SK-N-SH (cell line): ENCODE results near the gene ACOXL. TPM values are rescaled to one million over a fixed set of nuclear protein-coding genes. Genes with fewer than 3 reads are reported as not detected.

Experiments
- CTCF ChIA-PET: fragments of 300-600, 350-600 bp; formaldehyde crosslinking; extraction: SDS; loops from one replicate; lab custom pipeline; 2021; lab: Yijun Ruan, JAX
- POLR2A ChIA-PET: fragments of 350-600 bp; sonication (Branson Sonifier 250); formaldehyde crosslinking; extraction: SDS; loops from one replicate; lab custom pipeline; 2020; ENCODE audit warnings: antibody characterized with exemption, inconsistent platforms; lab: Yijun Ruan, JAX
- DNase-seq: peaks from one replicate; pipeline ENCODE4 v3.0.0; 2012
- H2AFZ ChIP-seq: fragments of 200-600 bp; sonication (generic); 2 replicates; pipeline ENCODE4 v1.8.1; 2016; ENCODE audit warnings: antibody characterized with exemption, mild to moderate bottlenecking, low read depth
- H3F3A ChIP-seq: fragments of 200-600 bp; sonication (generic); replicated peaks from 2 replicates; pipeline ENCODE3; 2016; ENCODE audit warnings: antibody characterized with exemption, mild to moderate bottlenecking; ENCODE audit not compliant: insufficient read depth
- H3K27ac ChIP-seq, 2 experiments: fragments of 200-500 bp in 1 of 2; fragments of 200-600 bp in 1 of 2; sonication (Bioruptor generic) in 1 of 2; sonication (generic), shearing (Covaris generic) in 1 of 2; 2 replicates each; pipeline versions ENCODE4 v1.5.1 to v1.6.1; 2014 to 2016; ENCODE audit warnings: low read depth in 2 of 2, inconsistent platforms in 1 of 2, low read length in 1 of 2, mild to moderate bottlenecking in 1 of 2, mixed read lengths in 1 of 2
- H3K27me3 ChIP-seq: fragments of 200-600 bp; sonication (generic), shearing (Covaris generic); 2 replicates; pipeline ENCODE4 v1.6.1; 2016; ENCODE audit warnings: mixed run types; ENCODE audit not compliant: insufficient read depth
- H3K36me3 ChIP-seq, 2 experiments: fragments of 200-500 bp in 1 of 2; fragments of 200-600 bp in 1 of 2; sonication (Bioruptor generic) in 1 of 2; sonication (generic) in 1 of 2; replicated peaks in 1 of 2; 2 replicates each; pipeline versions ENCODE3 to v1.5.1; 2014 to 2016; ENCODE audit warnings: low read length in 1 of 2, mild to moderate bottlenecking in 1 of 2; ENCODE audit not compliant: insufficient read depth in 2 of 2, control insufficient read depth in 1 of 2
- H3K4me1 ChIP-seq, 2 experiments: fragments of 200-500 bp in 1 of 2; fragments of 200-600 bp in 1 of 2; sonication (Bioruptor generic) in 1 of 2; sonication (generic), shearing (Covaris generic) in 1 of 2; 2 replicates each; pipeline versions ENCODE4 v1.5.1 to v1.6.1; 2014 to 2016; ENCODE audit warnings: low read depth in 1 of 2, low read length in 1 of 2, mixed run types in 1 of 2; ENCODE audit not compliant: insufficient read depth in 2 of 2, control insufficient read depth in 1 of 2
- H3K4me2 ChIP-seq: fragments of 200-600 bp; sonication (generic), shearing (Covaris generic); 2 replicates; pipeline ENCODE4 v1.6.1; 2017; ENCODE audit warnings: mixed run types
- H3K4me3 ChIP-seq, 2 experiments: fragments of 200-500 bp in 1 of 2; fragments of 200-600 bp in 1 of 2; sonication (Bioruptor generic) in 1 of 2; sonication (generic), shearing (Covaris generic) in 1 of 2; 2 replicates each; pipeline versions ENCODE4 v1.5.1 to v1.8.1; 2014 to 2016; ENCODE audit warnings: low read depth in 2 of 2, inconsistent platforms in 1 of 2, low read length in 1 of 2, mild to moderate bottlenecking in 1 of 2, mixed read lengths in 1 of 2, moderate library complexity in 1 of 2
- H3K79me2 ChIP-seq: fragments of 200-600 bp; sonication (generic); 2 replicates; pipeline ENCODE4 v1.8.1; 2017; ENCODE audit warnings: mild to moderate bottlenecking; ENCODE audit not compliant: insufficient read depth
- H3K9ac ChIP-seq: fragments of 200-600 bp; sonication (generic); 2 replicates; pipeline ENCODE4 v1.6.1; 2017; ENCODE audit warnings: mixed run types
- H3K9me2 ChIP-seq: fragments of 200-600 bp; sonication (generic); 2 replicates; pipeline ENCODE4 v1.6.1; 2017; ENCODE audit warnings: mixed run types
- H3K9me3 ChIP-seq: fragments of 200-600 bp; sonication (generic); 2 replicates; pipeline ENCODE4 v1.6.1; 2017; ENCODE audit warnings: mixed run types, mild to moderate bottlenecking, moderate library complexity
- H4K20me1 ChIP-seq: fragments of 200-600 bp; sonication (generic); 2 replicates; pipeline ENCODE4 v1.6.1; 2017; ENCODE audit warnings: mild to moderate bottlenecking, mixed run types; ENCODE audit not compliant: insufficient read depth
- MEF2A ChIP-seq: IDR thresholded peaks from 2 replicates; pipeline ENCODE4 v1.4.0; 2012; ENCODE audit warnings: low read depth, borderline replicate concordance
- NFIC ChIP-seq: IDR thresholded peaks from 2 replicates; pipeline ENCODE4 v1.4.0; 2012; ENCODE audit warnings: borderline replicate concordance
- POLR2AphosphoS5 ChIP-seq: IDR thresholded peaks from 2 replicates; pipeline ENCODE4 v1.6.1; 2012; ENCODE audit warnings: low read depth, low read length
- TAF1 ChIP-seq: IDR thresholded peaks from 2 replicates; pipeline ENCODE4 v1.6.1; 2012; ENCODE audit warnings: low read depth, mild to moderate bottlenecking, low read length, moderate library complexity, borderline replicate concordance
- YY1 ChIP-seq: IDR thresholded peaks from 2 replicates; pipeline ENCODE4 v1.4.0; 2012; ENCODE audit warnings: low read depth, mild to moderate bottlenecking
- WGBS: methylation state at CpG from one replicate; pipeline ENCODE4 v1.1.6; 2017; ENCODE audit warnings: low lambda C conversion rate; 5-methylcytosine and 5-hydroxymethylcytosine counted together
- polyA plus RNA-seq, 3 experiments: library from polyadenylated mRNA; depleted of rRNA; stranded (reverse); fragments of >200 nt; gene quantifications; 2 replicates each; pipeline ENCODE4 v1.2.3, GENCODE V29; 2012
- TF ChIP-seq, protein P1 (sequence below): IDR thresholded peaks from 2 replicates; pipeline ENCODE4 v1.4.0; 2012; ENCODE audit warnings: low read depth, borderline replicate concordance
- TF ChIP-seq, protein P2 (sequence below): fragments of 150-350 bp; IDR thresholded peaks from 2 replicates; pipeline ENCODE4 v1.6.1; 2016; ENCODE audit warnings: mild to moderate bottlenecking, low read depth, low read length

ACOXL gene
- polyA plus RNA-seq, 1 of the 3 experiments (the other 2 are of a cell fraction), result not detected

DNA sequence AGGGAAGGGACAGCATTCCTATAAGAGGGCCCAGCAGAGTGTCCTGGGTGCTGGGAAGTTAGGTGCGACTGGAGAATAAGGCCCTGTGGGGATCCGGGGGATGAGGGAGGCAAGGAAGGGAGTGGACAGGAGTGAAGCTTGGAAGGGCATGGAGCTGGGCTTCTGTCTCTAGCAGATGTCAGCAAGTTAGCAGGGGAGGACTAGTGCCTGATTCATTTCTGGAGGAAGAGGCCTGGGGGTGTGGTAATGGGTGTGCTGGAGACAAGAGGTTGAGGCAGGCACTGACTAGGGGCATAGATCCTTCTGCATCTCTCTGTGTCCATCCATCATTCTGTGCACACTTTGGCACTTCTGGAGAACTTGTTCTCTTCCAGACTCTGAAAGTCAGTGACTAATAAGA, 134.7 kb downstream of the ACOXL start:
- Histone ChIP-seq H2AFZ (no peak overlapping the region), H3K79me2 (no peaks in the 10 kb centered on the region), H4K20me1 (no peaks in the 10 kb centered on the region), H3K27me3 (peaks cover 7% of the 10 kb centered on the region; the same call in 1 of the 2 replicates), H3F3A (no peaks in the 10 kb centered on the region), H3K4me1 (peaks cover 0 to 12% of the 10 kb centered on the region in 2 experiments; a peak in 1 of 4 replicates), H3K36me3 (no peaks in the 10 kb centered on the region), H3K27ac (no peak overlapping the region), H3K4me3 (no peak overlapping the region), H3K4me2 (no peak overlapping the region), H3K9ac (no peak overlapping the region), H3K9me2 (no peaks in the 10 kb centered on the region), H3K9me3 (no peaks in the 10 kb centered on the region)
- ChIA-PET POLR2A (no interaction called here), CTCF (interaction anchor here (1.1 to 1.2 kb wide), 2 partner anchors 9 to 16 kb away, joined by 3 to 4 read pairs; no protein-coding TSS in a partner anchor)
- TF ChIP-seq, protein P1, sequence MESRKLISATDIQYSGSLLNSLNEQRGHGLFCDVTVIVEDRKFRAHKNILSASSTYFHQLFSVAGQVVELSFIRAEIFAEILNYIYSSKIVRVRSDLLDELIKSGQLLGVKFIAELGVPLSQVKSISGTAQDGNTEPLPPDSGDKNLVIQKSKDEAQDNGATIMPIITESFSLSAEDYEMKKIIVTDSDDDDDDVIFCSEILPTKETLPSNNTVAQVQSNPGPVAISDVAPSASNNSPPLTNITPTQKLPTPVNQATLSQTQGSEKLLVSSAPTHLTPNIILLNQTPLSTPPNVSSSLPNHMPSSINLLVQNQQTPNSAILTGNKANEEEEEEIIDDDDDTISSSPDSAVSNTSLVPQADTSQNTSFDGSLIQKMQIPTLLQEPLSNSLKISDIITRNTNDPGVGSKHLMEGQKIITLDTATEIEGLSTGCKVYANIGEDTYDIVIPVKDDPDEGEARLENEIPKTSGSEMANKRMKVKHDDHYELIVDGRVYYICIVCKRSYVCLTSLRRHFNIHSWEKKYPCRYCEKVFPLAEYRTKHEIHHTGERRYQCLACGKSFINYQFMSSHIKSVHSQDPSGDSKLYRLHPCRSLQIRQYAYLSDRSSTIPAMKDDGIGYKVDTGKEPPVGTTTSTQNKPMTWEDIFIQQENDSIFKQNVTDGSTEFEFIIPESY, result no peak
- no peak for TF ChIP-seq NFIC
- no peak for TF ChIP-seq MEF2A
- no peak for TF ChIP-seq POLR2AphosphoS5
- TF ChIP-seq, protein P2, sequence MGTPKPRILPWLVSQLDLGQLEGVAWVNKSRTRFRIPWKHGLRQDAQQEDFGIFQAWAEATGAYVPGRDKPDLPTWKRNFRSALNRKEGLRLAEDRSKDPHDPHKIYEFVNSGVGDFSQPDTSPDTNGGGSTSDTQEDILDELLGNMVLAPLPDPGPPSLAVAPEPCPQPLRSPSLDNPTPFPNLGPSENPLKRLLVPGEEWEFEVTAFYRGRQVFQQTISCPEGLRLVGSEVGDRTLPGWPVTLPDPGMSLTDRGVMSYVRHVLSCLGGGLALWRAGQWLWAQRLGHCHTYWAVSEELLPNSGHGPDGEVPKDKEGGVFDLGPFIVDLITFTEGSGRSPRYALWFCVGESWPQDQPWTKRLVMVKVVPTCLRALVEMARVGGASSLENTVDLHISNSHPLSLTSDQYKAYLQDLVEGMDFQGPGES, result no peak
- DNase-seq, result no peak
- 78% methylated on average over 2 of the region's 2 CpGs for WGBS

DNA sequence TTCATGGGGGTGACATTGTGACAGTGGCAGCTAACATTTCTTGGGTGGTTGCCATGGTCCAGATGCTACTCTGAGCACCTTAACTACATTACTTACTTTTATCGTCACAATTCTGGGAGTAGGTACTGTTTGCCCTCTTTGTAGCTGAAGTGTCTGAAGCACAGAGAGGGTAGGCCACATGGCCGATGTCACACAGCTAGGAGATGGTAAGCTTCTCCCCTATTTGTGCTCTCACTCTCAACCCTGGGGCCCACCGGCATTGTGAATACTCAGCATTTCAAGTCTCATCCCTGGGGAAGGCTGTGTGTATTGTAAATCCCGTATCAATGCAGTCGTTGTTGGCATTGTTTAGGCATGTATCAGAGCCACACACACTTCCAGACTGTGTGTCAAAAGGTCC, 136.6 kb downstream of the ACOXL start:
- Histone ChIP-seq H3K4me3 (no peak overlapping the region), H3K27ac (no peak overlapping the region), H3K9ac (no peak overlapping the region), H3K79me2 (no peaks in the 10 kb centered on the region), H3K9me2 (no peaks in the 10 kb centered on the region), H2AFZ (no peak overlapping the region), H3F3A (no peaks in the 10 kb centered on the region), H4K20me1 (no peaks in the 10 kb centered on the region), H3K36me3 (no peaks in the 10 kb centered on the region), H3K27me3 (no peaks in the 10 kb centered on the region; the same call in 1 of the 2 replicates), H3K4me1 (peaks cover 0 to 12% of the 10 kb centered on the region in 2 experiments; a peak in 1 of 4 replicates), H3K9me3 (no peaks in the 10 kb centered on the region), H3K4me2 (no peak overlapping the region)
- DNase-seq, result no peak
- TF ChIP-seq YY1 (no peak), TAF1 (no peak), MEF2A (no peak)
- ChIA-PET POLR2A (no interaction called here), CTCF (interaction anchor here (1.1 kb wide), 1 partner anchor 16 kb away, joined by 3 read pairs; no protein-coding TSS in a partner anchor)
- 73% methylated on average over 5 of the region's 5 CpGs for WGBS
